ENCODE measurements around the gene SLC6A4. TPM values are rescaled to one million over a fixed set of nuclear protein-coding genes. Genes with fewer than 3 reads are reported as not detected.

Gene SLC6A4
- total and polyA plus RNA-seq, 2 of the 8 experiments (the other 6 are each of a cell fraction or from before 2014, with no cell fraction given) = 0.09 to 0.33 TPM

DNA sequence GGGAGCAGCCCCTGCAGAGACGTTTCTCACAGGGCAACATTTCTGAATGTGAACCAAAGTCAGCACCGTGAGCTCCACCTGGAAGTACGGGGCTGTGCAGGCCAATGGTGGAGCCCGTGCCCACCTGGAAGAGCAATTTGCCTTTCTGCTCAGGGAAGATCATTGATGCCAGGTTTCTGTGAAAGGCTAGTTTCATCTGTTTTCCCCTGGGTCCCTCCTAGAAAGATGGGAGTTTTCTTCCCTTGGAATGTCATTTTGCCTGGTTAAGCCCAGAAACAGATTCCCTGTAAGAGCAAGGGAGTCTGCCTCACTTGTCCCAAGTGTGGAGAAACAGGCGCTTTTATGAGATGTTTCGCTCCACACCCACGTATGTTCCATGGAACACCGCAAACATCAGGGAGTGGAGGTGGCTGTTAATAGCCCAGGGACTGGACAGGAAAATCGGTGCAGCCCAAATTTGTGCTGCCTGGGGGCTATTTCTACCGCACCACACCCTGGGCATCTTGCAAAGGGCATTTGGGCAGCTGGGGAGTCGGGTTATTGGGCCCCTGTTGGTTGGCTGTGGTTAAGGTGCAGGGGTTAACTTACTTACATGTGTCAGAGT is 2.6 kb downstream of the SLC6A4 start:
- Histone ChIP-seq H2BK20ac (ENCODE audit: low read length) (no peak overlapping the region), H2BK15ac (ENCODE audit: low read length) (no peak overlapping the region), H2AFZ (ENCODE audit: low read length) (no peak overlapping the region), H2BK12ac (ENCODE audit: low read depth, low read length) (no peak overlapping the region), H3K79me2 (ENCODE audit: control insufficient read depth in 1 of 2, insufficient read depth in 2 of 2, low read length in 2 of 2) (no peaks in the 10 kb centered on the region), H3K27ac (ENCODE audit: low read depth, low read length) (no peak overlapping the region), H3K4me2 (ENCODE audit: insufficient read depth in 1 of 2, low read depth in 2 of 2, low read length in 2 of 2) (no peak overlapping the region), H3K18ac (ENCODE audit: extremely low read depth, low read length) (no peak overlapping the region), H4K20me1 (replicated peaks in 1 of 2; ENCODE audit: control insufficient read depth in 1 of 2, insufficient read depth in 2 of 2, low read length in 2 of 2) (no peaks in the 10 kb centered on the region), H4K91ac (replicated peaks; ENCODE audit: insufficient read length, low read length) (no peak overlapping the region), H3K14ac (ENCODE audit: insufficient read length) (no peak overlapping the region), H2BK120ac (replicated peaks; ENCODE audit: low read depth, low read length) (no peak overlapping the region), H3K4ac (replicated peaks; ENCODE audit: insufficient read length, low read depth, low read length) (no peak overlapping the region), H3K79me1 (ENCODE audit: low read depth, low read length) (no peaks in the 10 kb centered on the region), H3K9ac (replicated peaks in 1 of 4; ENCODE audit: extremely low read depth in 1 of 4, low read depth in 3 of 4, low read length in 3 of 4) (no peak overlapping the region), H3K23ac (ENCODE audit: insufficient read length) (no peak overlapping the region), H4K5ac (ENCODE audit: insufficient read length, low read depth, low read length) (no peak overlapping the region), H2BK5ac (ENCODE audit: low read depth, low read length) (no peak overlapping the region), H3K9me3 (ENCODE audit: insufficient read depth in 2 of 2, low read depth in 1 of 2, low read length in 1 of 2) (peaks cover 0 to 4% of the 10 kb centered on the region in 2 experiments; a peak in 1 of 4 replicates), H3K36me3 (ENCODE audit: control insufficient read depth in 2 of 4, insufficient read depth in 4 of 4, low read length in 3 of 4) (peaks cover 0 to 7% (median 0%) of the 10 kb centered on the region in 4 experiments; a peak in 1 of 8 replicates), H3K4me1 (replicated peaks in 1 of 4; ENCODE audit: control insufficient read depth in 3 of 4, insufficient read depth in 4 of 4, low read length in 3 of 4) (peaks cover 0 to 9% (median 8%) of the 10 kb centered on the region in 4 experiments; a peak in 5 of 7 replicates), H2AK5ac (ENCODE audit: low read depth, low read length) (no peak overlapping the region), H3K4me3 (ENCODE audit: extremely low read depth in 1 of 4, insufficient read depth in 2 of 4, low read depth in 3 of 4, low read length in 4 of 4) (no peak overlapping the region), H4K8ac (ENCODE audit: extremely low read depth, insufficient read depth, low read length) (no peak overlapping the region), H3K56ac (replicated peaks; ENCODE audit: insufficient read length, low read depth, low read length) (no peak overlapping the region), H3K27me3 (replicated peaks in 1 of 4; ENCODE audit: control insufficient read depth in 3 of 4, extremely low read depth in 1 of 4, insufficient read depth in 3 of 4, low read length in 3 of 4) (peaks cover 30 to 52% (median 45%) of the 10 kb centered on the region in 4 experiments), H3K23me2 (ENCODE audit: low read depth, low read length) (peaks cover 10% of the 10 kb centered on the region; the same call in 1 of the 2 replicates)
- 85% methylated on average over 11 of the region's 11 CpGs; no CpG with 5 or more reads in 1 of the 2 experiments for WGBS, 2 experiments (ENCODE audit: extremely low coverage in 1 of 2, insufficient coverage in 1 of 2, insufficient read length in 1 of 2, insufficient replicate concordance in 2 of 2, low coverage in 1 of 2, low lambda C conversion rate in 2 of 2, missing lambda C conversion rate in 1 of 2)
- TF ChIP-seq HDAC2 (IDR thresholded peaks at IDR 0.05; ENCODE audit: borderline replicate concordance in 1 of 2, low read depth in 2 of 2, low read length in 2 of 2) = no peak
- TF ChIP-seq RFX5 (IDR thresholded peaks at IDR 0.05; ENCODE audit: borderline replicate concordance, low read depth, low read length) = no peak
- TF ChIP-seq JUND (IDR thresholded peaks at IDR 0.05; ENCODE audit: low read length) = no peak
- no peak for TF ChIP-seq CBX8 (IDR thresholded peaks at IDR 0.05; ENCODE audit: borderline replicate concordance, low read depth, low read length)
- no peak for TF ChIP-seq CHD2 (IDR thresholded peaks at IDR 0.05; ENCODE audit: low read length)
- no peak for TF ChIP-seq ZNF274 (IDR thresholded peaks at IDR 0.05; ENCODE audit: borderline replicate concordance, extremely low read depth, low read length)
- no peak for TF ChIP-seq SIN3A (conservative IDR thresholded peaks at IDR 0.05 in 1 of 2, IDR thresholded peaks at IDR 0.05 in 1 of 2; ENCODE audit: low read depth in 1 of 2, low read length in 2 of 2)
- TF ChIP-seq ASH2L (IDR thresholded peaks at IDR 0.05; ENCODE audit: low read length) = no peak
- TF ChIP-seq RBBP5 (IDR thresholded peaks at IDR 0.05; ENCODE audit: borderline replicate concordance, low read depth, low read length) = no peak
- no peak for TF ChIP-seq SP2 (IDR thresholded peaks at IDR 0.05; ENCODE audit: low read length)
- TF ChIP-seq BRCA1 (IDR thresholded peaks at IDR 0.05; ENCODE audit: low read depth, low read length) = no peak
- no peak for TF ChIP-seq TCF12 (IDR thresholded peaks at IDR 0.05; ENCODE audit: low read depth, low read length)
- no peak for TF ChIP-seq TAF7 (optimal IDR thresholded peaks at IDR 0.05; ENCODE audit: borderline replicate concordance, low read depth, low read length)
- DNase-seq (ENCODE audit: low read depth in 1 of 2, low spot score in 2 of 2) (no peak), FAIRE-seq (no peak)
- ChIA-PET POLR2A (ENCODE audit: partially characterized antibody) (interaction anchor here (0.7 to 1.8 kb wide), 3 partner anchors 30 to 107 kb away, joined by 3 to 4 read pairs (median 3); partner anchors contain the start of gene BLMH), CTCF (ENCODE audit: partially characterized antibody) (no interaction called here)

Data from H1 (cell line).